ENCODE results near the gene LDLRAD2. TPM values are rescaled to one million over a fixed set of nuclear protein-coding genes. Genes with fewer than 3 reads are reported as not detected.

LDLRAD2 gene
- total RNA-seq, 1 experiment from 2014 or later, result 1.0 TPM

GRCh38 chr1:21781815-21782348, 30.2 kb upstream of the LDLRAD2 start:
- Histone ChIP-seq H3K23me2 (ENCODE audit: insufficient read length, low read depth, low read length, poor library complexity, severe bottlenecking) (peaks cover 9% of the 10 kb centered on the region), H3K4me1 (ENCODE audit: insufficient read depth, low read length) (no peaks in the 10 kb centered on the region), H4K20me1 (ENCODE audit: control insufficient read depth, insufficient read depth, insufficient read length) (no peaks in the 10 kb centered on the region), H2BK5ac (ENCODE audit: insufficient read length, low read length) (no peak overlapping the region), H3K23ac (ENCODE audit: insufficient read length, low read depth, low read length) (no peak overlapping the region), H3K9ac (ENCODE audit: extremely low read depth, insufficient read length, low read length) (peak overlapping the region; percentile 89), H3T11ph (ENCODE audit: low read length) (no peak overlapping the region), H4K8ac (replicated peaks; ENCODE audit: insufficient read length, low read depth, low read length) (no peak overlapping the region), H3K56ac (ENCODE audit: insufficient read length, low read depth, low read length) (no peak overlapping the region), H2AK5ac (ENCODE audit: insufficient read length, low read length) (no peak overlapping the region), H3K4me2 (ENCODE audit: insufficient read depth, insufficient read length, low read length) (peak overlapping the region; percentile 87), H4K91ac (ENCODE audit: insufficient read length, low read depth, low read length) (no peak overlapping the region), H3K18ac (ENCODE audit: insufficient read length, low read depth, low read length) (no peak overlapping the region), H3K27me3 (ENCODE audit: insufficient read depth, low read length) (no peaks in the 10 kb centered on the region), H3K79me2 (ENCODE audit: insufficient read depth, low read length) (peaks cover 43% of the 10 kb centered on the region; the same call in 1 of the 2 replicates), H3K14ac (ENCODE audit: insufficient read depth, low read length) (no peak overlapping the region), H3K27ac (ENCODE audit: insufficient read length, low read depth, low read length) (peak overlapping the region; percentile 55), H3K79me1 (ENCODE audit: insufficient read depth, low read depth, low read length, poor library complexity, severe bottlenecking) (peaks cover 7% of the 10 kb centered on the region), H3K9me3 (ENCODE audit: control insufficient read depth, low read depth, low read length) (no peaks in the 10 kb centered on the region), H4K5ac (ENCODE audit: insufficient read length, low read depth, low read length) (no peak overlapping the region), H2BK15ac (ENCODE audit: low read depth, low read length) (no peak overlapping the region), H3K4ac (ENCODE audit: low read depth, low read length) (no peak overlapping the region), H2BK20ac (ENCODE audit: low read depth, low read length, poor library complexity, severe bottlenecking) (no peak overlapping the region), H2AFZ (ENCODE audit: low read length) (no peak overlapping the region), H2BK12ac (ENCODE audit: insufficient read length, low read depth, low read length) (no peak overlapping the region), H2BK120ac (ENCODE audit: low read depth, low read length, poor library complexity, severe bottlenecking) (no peak overlapping the region)
- Mint-ChIP-seq H3K27me3 (ENCODE audit: low read depth) (no peaks in the 10 kb centered on the region; the same call in 1 of the 2 replicates), H3K9me3 (peaks cover 5 to 11% of the 10 kb centered on the region in 2 experiments; a peak in 3 of 5 replicates), H3K36me3 (ENCODE audit: insufficient read depth in 1 of 3, low read depth in 3 of 3) (peaks cover 2 to 13% (median 7%) of the 10 kb centered on the region in 3 experiments; a peak in 6 of 7 replicates), H3K4me3 (peak overlapping the region; percentile 86 to 92), H3K4me1 (peaks cover 10 to 18% of the 10 kb centered on the region in 2 experiments), H3K27ac (peak overlapping the region; percentile 81 to 96 (median 87))
- WGBS (ENCODE audit: extremely low coverage, insufficient read length, low lambda C conversion rate), result no CpG with 5 or more reads among the region's 17 CpGs
- no peak for TF ChIP-seq CTCF (conservative IDR thresholded peaks at IDR 0.05)
- DNase-seq, result no peak
